MM.1S (cell line): ENCODE data around the gene ZSCAN1.

Experiments
- DNase-seq: peaks from one replicate; pipeline ENCODE4 v3.0.0-alpha.2; 2015
- H2AFZ ChIP-seq: fragments of 300-600 bp; sonication (generic); 2 replicates; pipeline ENCODE4 v1.6.0; 2016; ENCODE audit warnings: antibody characterized with exemption, low read length
- H3F3A ChIP-seq: fragments of 300-600 bp; sonication (generic); 2 replicates; pipeline ENCODE4 v1.6.1; 2016; ENCODE audit warnings: mild to moderate bottlenecking, antibody characterized with exemption, low read length, moderate library complexity, mixed read lengths; ENCODE audit not compliant: insufficient read depth
- H3K27ac ChIP-seq: fragments of 300-600 bp; sonication (generic); 2 replicates; pipeline ENCODE4 v1.5.1; 2016; ENCODE audit warnings: mild to moderate bottlenecking, low read length
- H3K27me3 ChIP-seq: fragments of 300-600 bp; sonication (generic); replicated peaks from 2 replicates; pipeline ENCODE4 v1.6.0; 2016; ENCODE audit warnings: low read length; ENCODE audit not compliant: insufficient read depth
- H3K36me3 ChIP-seq: fragments of 300-600 bp; sonication (generic); replicated peaks from 2 replicates; pipeline ENCODE4 v1.6.1; 2016; ENCODE audit warnings: mild to moderate bottlenecking, low read length, mixed read lengths; ENCODE audit not compliant: insufficient read depth
- H3K4me1 ChIP-seq: fragments of 300-600 bp; sonication (generic); 2 replicates; pipeline ENCODE4 v1.6.1; 2016; ENCODE audit warnings: low read length, mixed read lengths
- H3K4me2 ChIP-seq: fragments of 300-600 bp; sonication (generic); 2 replicates; pipeline ENCODE4 v1.6.0; 2016; ENCODE audit warnings: low read depth, low read length
- H3K4me3 ChIP-seq: fragments of 300-600 bp; sonication (generic); 2 replicates; pipeline ENCODE4 v1.5.1; 2016; ENCODE audit warnings: low read length, mixed read lengths
- H3K79me2 ChIP-seq: fragments of 300-600 bp; sonication (generic); 2 replicates; pipeline ENCODE4 v1.6.1; 2016; ENCODE audit warnings: mixed run types, low read length, mixed read lengths
- H3K9ac ChIP-seq: fragments of 300-600 bp; sonication (generic); 2 replicates; pipeline ENCODE4 v1.6.1; 2016; ENCODE audit warnings: low read length, mixed read lengths
- H3K9me2 ChIP-seq: fragments of 300-600 bp; sonication (generic); replicated peaks from 2 replicates; pipeline ENCODE4 v1.6.1; 2016; ENCODE audit warnings: mild to moderate bottlenecking, low read length, mixed read lengths; ENCODE audit not compliant: insufficient read depth
- H3K9me3 ChIP-seq: fragments of 300-600 bp; sonication (generic); replicated peaks from 2 replicates; pipeline ENCODE4 v1.6.1; 2016; ENCODE audit warnings: mild to moderate bottlenecking, low read length, mixed read lengths; ENCODE audit not compliant: insufficient read depth
- H4K20me1 ChIP-seq: fragments of 300-600 bp; sonication (generic); 2 replicates; pipeline ENCODE4 v1.6.1; 2016; ENCODE audit warnings: mild to moderate bottlenecking, low read length, moderate library complexity, mixed read lengths; ENCODE audit not compliant: insufficient read depth
- EZH2 ChIP-seq: fragments of 300-600 bp; sonication (generic); optimal IDR thresholded peaks from 2 replicates; pipeline ENCODE3; 2017; ENCODE audit warnings: low read depth, mild to moderate bottlenecking, antibody characterized with exemption, low read length, mixed read lengths
- EZH2phosphoT487 ChIP-seq: fragments of 300-600 bp; sonication (generic); IDR thresholded peaks from 2 replicates; pipeline ENCODE4 v1.6.1; 2018; ENCODE audit warnings: antibody characterized with exemption, low read length
- TF ChIP-seq, protein P1 (sequence below): fragments of 300-600 bp; sonication (generic); IDR thresholded peaks from 2 replicates; pipeline ENCODE4 v1.5.1; 2016; ENCODE audit warnings: antibody characterized with exemption, low read length, mixed read lengths

ZSCAN1 gene

DNA sequence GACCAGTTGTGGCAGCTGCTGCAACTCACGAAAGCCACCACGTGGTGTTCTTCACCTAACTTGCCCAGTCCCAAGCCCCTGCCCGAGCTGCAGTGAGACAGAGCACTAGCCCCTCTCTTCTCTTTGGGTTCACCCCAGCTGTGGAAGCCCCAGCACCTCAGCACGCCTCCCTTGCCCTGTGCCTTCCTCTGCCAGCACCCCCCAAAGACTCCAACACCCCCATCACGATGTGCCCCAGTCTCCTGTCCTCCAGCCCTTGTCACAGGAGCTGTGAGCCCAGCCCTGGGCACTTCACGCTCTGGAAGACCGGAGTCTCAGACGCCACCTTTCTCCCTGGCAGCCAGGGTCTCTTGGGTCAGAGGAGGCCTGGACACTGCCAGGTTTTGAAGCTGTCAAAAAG, 23.0 kb downstream of the ZSCAN1 start:
- no peaks in the 10 kb centered on the region for H4K20me1 ChIP-seq
- H3K4me2 ChIP-seq, result no peak overlapping the region
- TF ChIP-seq EZH2, result no peak
- no peak overlapping the region for H3K27ac ChIP-seq
- no peak for DNase-seq
- H3F3A ChIP-seq, result no peaks in the 10 kb centered on the region
- H3K79me2 ChIP-seq, result no peaks in the 10 kb centered on the region
- H3K9me2 ChIP-seq, result no peaks in the 10 kb centered on the region
- H3K36me3 ChIP-seq, result no peaks in the 10 kb centered on the region
- H3K27me3 ChIP-seq, result no peaks in the 10 kb centered on the region
- H3K4me3 ChIP-seq, result no peak overlapping the region
- H3K9me3 ChIP-seq, result no peaks in the 10 kb centered on the region
- H3K9ac ChIP-seq, result no peak overlapping the region
- H2AFZ ChIP-seq, result no peak overlapping the region
- no peaks in the 10 kb centered on the region for H3K4me1 ChIP-seq

DNA sequence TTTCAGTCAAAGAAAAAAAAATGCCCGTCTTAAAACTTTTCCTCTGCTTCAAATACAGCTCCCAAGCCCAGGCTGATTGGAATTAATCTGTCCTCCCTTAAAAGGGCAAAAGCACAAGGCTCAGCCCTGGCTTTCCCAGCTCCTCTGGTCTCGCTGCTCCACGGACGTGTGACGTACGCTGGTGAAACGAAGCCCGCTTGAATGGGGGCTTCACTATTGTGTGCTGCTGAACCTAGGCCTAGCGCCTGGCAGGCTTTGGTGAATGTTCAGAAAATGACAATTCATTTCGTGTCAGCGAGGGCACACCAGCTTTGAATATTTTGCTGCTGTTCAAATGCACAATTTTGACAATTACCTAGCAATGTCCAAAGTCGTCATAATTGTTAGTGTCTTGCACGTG, 24.6 kb downstream of the ZSCAN1 start:
- Histone ChIP-seq H3F3A (no peaks in the 10 kb centered on the region), H4K20me1 (no peaks in the 10 kb centered on the region), H3K4me1 (no peaks in the 10 kb centered on the region), H3K79me2 (no peaks in the 10 kb centered on the region), H3K4me3 (no peak overlapping the region), H2AFZ (no peak overlapping the region), H3K9ac (no peak overlapping the region), H3K36me3 (no peaks in the 10 kb centered on the region), H3K9me2 (no peaks in the 10 kb centered on the region), H3K9me3 (no peaks in the 10 kb centered on the region), H3K27ac (no peak overlapping the region), H3K27me3 (no peaks in the 10 kb centered on the region), H3K4me2 (no peak overlapping the region)
- no peak for TF ChIP-seq EZH2phosphoT487
- TF ChIP-seq EZH2, result no peak
- TF ChIP-seq, protein P1, sequence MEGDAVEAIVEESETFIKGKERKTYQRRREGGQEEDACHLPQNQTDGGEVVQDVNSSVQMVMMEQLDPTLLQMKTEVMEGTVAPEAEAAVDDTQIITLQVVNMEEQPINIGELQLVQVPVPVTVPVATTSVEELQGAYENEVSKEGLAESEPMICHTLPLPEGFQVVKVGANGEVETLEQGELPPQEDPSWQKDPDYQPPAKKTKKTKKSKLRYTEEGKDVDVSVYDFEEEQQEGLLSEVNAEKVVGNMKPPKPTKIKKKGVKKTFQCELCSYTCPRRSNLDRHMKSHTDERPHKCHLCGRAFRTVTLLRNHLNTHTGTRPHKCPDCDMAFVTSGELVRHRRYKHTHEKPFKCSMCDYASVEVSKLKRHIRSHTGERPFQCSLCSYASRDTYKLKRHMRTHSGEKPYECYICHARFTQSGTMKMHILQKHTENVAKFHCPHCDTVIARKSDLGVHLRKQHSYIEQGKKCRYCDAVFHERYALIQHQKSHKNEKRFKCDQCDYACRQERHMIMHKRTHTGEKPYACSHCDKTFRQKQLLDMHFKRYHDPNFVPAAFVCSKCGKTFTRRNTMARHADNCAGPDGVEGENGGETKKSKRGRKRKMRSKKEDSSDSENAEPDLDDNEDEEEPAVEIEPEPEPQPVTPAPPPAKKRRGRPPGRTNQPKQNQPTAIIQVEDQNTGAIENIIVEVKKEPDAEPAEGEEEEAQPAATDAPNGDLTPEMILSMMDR, result no peak
- DNase-seq, result no peak

DNA sequence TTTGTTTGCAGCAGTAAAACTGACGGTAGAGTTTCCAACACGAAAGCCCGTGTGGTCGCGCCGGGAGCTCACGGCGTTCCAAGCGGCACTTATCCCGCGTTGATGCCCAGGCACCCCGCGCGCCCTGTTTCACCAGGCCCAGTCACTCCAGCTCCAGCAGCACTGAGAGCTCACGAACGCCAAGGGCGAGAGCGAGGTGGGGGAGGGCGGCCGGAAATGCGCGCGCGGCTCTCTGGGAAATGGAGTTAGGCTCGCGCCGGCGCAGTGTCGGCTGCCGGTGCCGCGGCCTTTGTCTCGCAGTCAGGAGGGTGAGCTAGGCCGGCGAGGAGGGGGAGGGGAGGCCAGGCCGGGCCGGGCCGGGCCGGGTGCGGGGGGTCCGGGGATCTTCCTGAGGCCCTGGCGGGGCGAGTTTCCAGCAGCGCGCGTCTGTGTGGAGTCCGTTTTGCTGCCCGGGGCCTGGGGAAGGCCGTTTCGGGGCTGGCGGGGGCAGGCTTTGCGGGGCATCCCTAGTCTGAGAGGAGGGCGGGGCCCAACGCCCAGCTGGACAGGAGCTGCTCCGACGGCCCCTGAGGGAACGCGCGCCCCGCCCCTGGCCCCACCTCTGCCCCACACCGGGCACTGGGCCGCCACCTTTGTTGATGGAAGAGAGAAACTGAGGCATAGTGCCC, 25.3 kb downstream of the ZSCAN1 start, which contains the start of gene ZNF135:
TSS of gene ZNF135 (plus strand) at position 280 of the 668 bp plus-strand sequence. CDS start 721 bp downstream, outside the sequence.
- H3K27me3 ChIP-seq, result no peaks in the 10 kb centered on the region
- no peaks in the 10 kb centered on the region for H3K4me1 ChIP-seq
- no peak for DNase-seq
- no peaks in the 10 kb centered on the region for H3K9me3 ChIP-seq
- H3K36me3 ChIP-seq, result no peaks in the 10 kb centered on the region
- H3K4me2 ChIP-seq, result no peak within 1 kb of the TSS
- H3F3A ChIP-seq, result no peaks in the 10 kb centered on the region
- TF ChIP-seq, protein P1, result no peak
- TF ChIP-seq EZH2phosphoT487 (no peak), EZH2 (no peak)
- H4K20me1 ChIP-seq, result no peaks in the 10 kb centered on the region
- H3K9me2 ChIP-seq, result no peaks in the 10 kb centered on the region
- H3K27ac ChIP-seq, result no peak within 1 kb of the TSS
- H3K79me2 ChIP-seq, result no peaks in the 10 kb centered on the region
- H3K4me3 ChIP-seq, result no peak within 1 kb of the TSS
- no peak within 1 kb of the TSS for H2AFZ ChIP-seq
- no peak within 1 kb of the TSS for H3K9ac ChIP-seq

DNA sequence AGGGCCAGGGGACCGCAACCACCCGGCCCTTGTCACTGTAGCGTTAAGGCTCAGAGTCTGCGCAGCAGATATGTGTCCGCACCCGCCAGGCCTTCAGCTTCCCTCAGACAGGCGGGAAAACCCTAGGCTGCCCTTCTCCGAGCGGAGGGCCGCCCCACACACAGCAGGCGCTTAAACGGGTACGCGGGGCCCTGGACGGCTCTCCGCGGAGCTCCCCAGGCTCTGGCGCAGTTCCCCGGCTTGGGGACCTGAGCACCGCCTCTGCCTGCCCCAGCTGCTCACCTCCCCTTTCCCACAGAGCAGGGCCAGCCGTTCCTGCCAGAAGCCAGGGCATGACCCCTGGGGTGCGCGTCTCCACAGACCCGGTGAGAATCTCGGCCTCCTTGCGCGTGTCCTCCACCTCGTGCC, 25.9 kb downstream of the ZSCAN1 start:
- H3K9ac ChIP-seq, result no peak overlapping the region
- H3K9me3 ChIP-seq, result no peaks in the 10 kb centered on the region
- H3K9me2 ChIP-seq, result no peaks in the 10 kb centered on the region
- H2AFZ ChIP-seq, result no peak overlapping the region
- H4K20me1 ChIP-seq, result no peaks in the 10 kb centered on the region
- H3K27me3 ChIP-seq, result no peaks in the 10 kb centered on the region
- H3K36me3 ChIP-seq, result no peaks in the 10 kb centered on the region
- H3K4me3 ChIP-seq, result no peak overlapping the region
- no peaks in the 10 kb centered on the region for H3K79me2 ChIP-seq
- no peak overlapping the region for H3K4me2 ChIP-seq
- H3K4me1 ChIP-seq, result no peaks in the 10 kb centered on the region
- TF ChIP-seq, protein P1, result no peak
- no peak for TF ChIP-seq EZH2
- TF ChIP-seq EZH2phosphoT487, result no peak
- DNase-seq, result no peak
- no peaks in the 10 kb centered on the region for H3F3A ChIP-seq
- H3K27ac ChIP-seq, result no peak overlapping the region
